ENCODE measurements around the gene LZTR1. TPM values are rescaled to one million over a fixed set of nuclear protein-coding genes. Genes with fewer than 3 reads are reported as not detected.
A peak's percentile ranks its signal among the peaks of the same experiment; 100 is the strongest.

The LZTR1 gene
- total and polyA plus RNA-seq, 2 donors from 2014 or later = 24.3 to 66.4 TPM

DNA sequence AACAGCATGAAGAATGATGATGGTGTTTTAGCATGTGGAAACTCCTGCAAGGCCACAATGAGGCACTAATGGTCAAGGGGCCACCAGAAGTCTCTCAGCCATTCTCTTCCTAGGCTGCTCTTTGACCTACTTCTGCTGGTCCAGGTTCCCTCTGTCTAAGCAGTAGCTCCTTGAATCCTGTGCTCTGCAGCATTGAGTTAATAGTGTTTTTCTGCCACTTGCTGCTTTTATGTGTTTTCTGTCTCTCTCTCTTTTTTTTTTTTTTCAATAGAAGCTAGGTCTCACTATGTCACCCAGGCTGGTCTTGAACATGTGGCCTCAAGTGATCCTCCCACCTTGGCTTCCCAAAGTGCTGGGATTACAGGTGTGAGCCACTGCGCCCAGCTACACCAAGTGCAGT lies 35.1 kb upstream of the LZTR1 start:
- H3K27me3 ChIP-seq (ENCODE audit: control insufficient read depth, insufficient read depth, low read length) = no peaks in the 10 kb centered on the region
- H3K27ac ChIP-seq (ENCODE audit: low read depth in 2 of 2, low read length in 2 of 2) = no peak overlapping the region
- intact Hi-C loops (cut with DNase I) = no loop called here
- H3K36me3 ChIP-seq (ENCODE audit: control insufficient read depth in 2 of 3, insufficient read depth in 3 of 3, low read length in 3 of 3) = peaks cover 6 to 7% (median 6%) of the 10 kb centered on the region in 3 donors
- no peak for DNase-seq
- FAIRE-seq = no peak
- TF ChIP-seq, protein P1, sequence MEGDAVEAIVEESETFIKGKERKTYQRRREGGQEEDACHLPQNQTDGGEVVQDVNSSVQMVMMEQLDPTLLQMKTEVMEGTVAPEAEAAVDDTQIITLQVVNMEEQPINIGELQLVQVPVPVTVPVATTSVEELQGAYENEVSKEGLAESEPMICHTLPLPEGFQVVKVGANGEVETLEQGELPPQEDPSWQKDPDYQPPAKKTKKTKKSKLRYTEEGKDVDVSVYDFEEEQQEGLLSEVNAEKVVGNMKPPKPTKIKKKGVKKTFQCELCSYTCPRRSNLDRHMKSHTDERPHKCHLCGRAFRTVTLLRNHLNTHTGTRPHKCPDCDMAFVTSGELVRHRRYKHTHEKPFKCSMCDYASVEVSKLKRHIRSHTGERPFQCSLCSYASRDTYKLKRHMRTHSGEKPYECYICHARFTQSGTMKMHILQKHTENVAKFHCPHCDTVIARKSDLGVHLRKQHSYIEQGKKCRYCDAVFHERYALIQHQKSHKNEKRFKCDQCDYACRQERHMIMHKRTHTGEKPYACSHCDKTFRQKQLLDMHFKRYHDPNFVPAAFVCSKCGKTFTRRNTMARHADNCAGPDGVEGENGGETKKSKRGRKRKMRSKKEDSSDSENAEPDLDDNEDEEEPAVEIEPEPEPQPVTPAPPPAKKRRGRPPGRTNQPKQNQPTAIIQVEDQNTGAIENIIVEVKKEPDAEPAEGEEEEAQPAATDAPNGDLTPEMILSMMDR (IDR thresholded peaks at IDR 0.05; ENCODE audit: borderline replicate concordance, extremely low read depth, insufficient read depth) = no peak
- H3K4me1 ChIP-seq (ENCODE audit: control insufficient read depth in 2 of 3, insufficient read depth in 2 of 3, low read depth in 1 of 3, low read length in 3 of 3) = peaks cover 0 to 21% (median 12%) of the 10 kb centered on the region in 3 donors
- H3K4me3 ChIP-seq (ENCODE audit: low read length in 3 of 3) = no peak overlapping the region
- H3K9me3 ChIP-seq (ENCODE audit: control insufficient read depth in 2 of 3, insufficient read depth in 1 of 3, low read length in 3 of 3) = no peaks in the 10 kb centered on the region
- H3K9ac ChIP-seq (ENCODE audit: low read length in 3 of 3) = no peak overlapping the region

DNA sequence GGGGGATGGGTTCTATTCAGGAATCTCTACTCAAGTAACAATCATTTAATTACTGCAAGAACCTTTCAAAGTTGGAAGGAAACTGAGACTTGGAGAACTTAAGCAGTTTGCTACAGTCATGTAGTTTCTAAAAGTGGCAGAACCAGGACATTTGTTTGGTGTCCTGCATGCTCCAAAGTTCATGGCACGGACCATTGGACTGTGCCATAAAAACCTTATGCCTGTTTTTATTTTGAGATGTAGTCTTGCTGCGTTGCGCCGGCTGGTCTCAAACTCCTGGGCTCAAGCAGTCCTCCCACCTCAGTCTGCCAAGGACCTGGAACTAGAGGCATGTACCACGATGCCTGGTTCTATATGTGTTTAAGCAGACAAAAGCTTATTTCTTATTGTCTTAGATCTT lies 33.6 kb upstream of the LZTR1 start:
- intact Hi-C loops (cut with DNase I) = no loop called here
- H3K4me3 ChIP-seq (ENCODE audit: low read length in 3 of 3) = no peak overlapping the region
- H3K4me1 ChIP-seq (ENCODE audit: control insufficient read depth in 2 of 3, insufficient read depth in 2 of 3, low read depth in 1 of 3, low read length in 3 of 3) = peaks cover 0 to 28% (median 19%) of the 10 kb centered on the region in 3 donors
- H3K9me3 ChIP-seq (ENCODE audit: control insufficient read depth in 2 of 3, insufficient read depth in 1 of 3, low read length in 3 of 3) = no peaks in the 10 kb centered on the region
- H3K27me3 ChIP-seq (ENCODE audit: control insufficient read depth, insufficient read depth, low read length) = no peaks in the 10 kb centered on the region
- TF ChIP-seq, protein P1 (IDR thresholded peaks at IDR 0.05; ENCODE audit: borderline replicate concordance, extremely low read depth, insufficient read depth) = no peak
- H3K9ac ChIP-seq (ENCODE audit: low read length in 3 of 3) = no peak overlapping the region
- H3K27ac ChIP-seq (ENCODE audit: low read depth in 2 of 2, low read length in 2 of 2) = peak overlapping the region in 1 of 2 donors; percentile 7
- DNase-seq (peak in 1 of 5 donors; percentile 12), FAIRE-seq (no peak)
- peaks cover 6 to 11% (median 6%) of the 10 kb centered on the region in 3 donors for H3K36me3 ChIP-seq (ENCODE audit: control insufficient read depth in 2 of 3, insufficient read depth in 3 of 3, low read length in 3 of 3)

DNA sequence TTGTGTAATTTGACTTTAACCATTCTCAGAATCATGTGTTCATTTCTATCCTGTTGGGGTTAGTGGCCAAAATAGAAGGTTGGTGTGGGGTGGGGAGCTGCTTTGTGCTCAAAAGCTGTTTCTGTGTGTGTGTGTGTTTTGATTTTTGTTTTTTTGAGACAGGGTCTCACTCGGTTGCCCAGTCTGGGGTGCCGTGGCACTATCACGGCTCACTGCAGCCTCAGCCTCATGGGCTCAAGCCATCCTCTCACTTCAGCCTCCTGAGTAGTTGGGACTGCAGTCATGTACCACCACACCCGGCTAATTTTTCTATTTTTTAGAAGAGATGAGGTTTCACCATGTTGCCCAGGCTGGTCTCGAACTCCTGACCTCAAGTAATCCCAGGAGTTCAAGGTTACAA lies 33.1 kb upstream of the LZTR1 start:
- FAIRE-seq (no peak), DNase-seq (peak in 1 of 5 donors; percentile 10)
- Histone ChIP-seq H3K27me3 (ENCODE audit: control insufficient read depth, insufficient read depth, low read length) (no peaks in the 10 kb centered on the region), H3K4me3 (ENCODE audit: low read length in 3 of 3) (no peak overlapping the region), H3K9me3 (ENCODE audit: control insufficient read depth in 2 of 3, insufficient read depth in 1 of 3, low read length in 3 of 3) (no peaks in the 10 kb centered on the region), H3K27ac (ENCODE audit: low read depth in 2 of 2, low read length in 2 of 2) (peak overlapping the region in 1 of 2 donors; percentile 7), H3K36me3 (ENCODE audit: control insufficient read depth in 2 of 3, insufficient read depth in 3 of 3, low read length in 3 of 3) (peaks cover 6 to 16% (median 8%) of the 10 kb centered on the region in 3 donors), H3K4me1 (ENCODE audit: control insufficient read depth in 2 of 3, insufficient read depth in 2 of 3, low read depth in 1 of 3, low read length in 3 of 3) (peaks cover 0 to 28% (median 19%) of the 10 kb centered on the region in 3 donors), H3K9ac (ENCODE audit: low read length in 3 of 3) (no peak overlapping the region)
- intact Hi-C loops (cut with DNase I) = no loop called here
- TF ChIP-seq, protein P1 (IDR thresholded peaks at IDR 0.05; ENCODE audit: borderline replicate concordance, extremely low read depth, insufficient read depth) = no peak

DNA sequence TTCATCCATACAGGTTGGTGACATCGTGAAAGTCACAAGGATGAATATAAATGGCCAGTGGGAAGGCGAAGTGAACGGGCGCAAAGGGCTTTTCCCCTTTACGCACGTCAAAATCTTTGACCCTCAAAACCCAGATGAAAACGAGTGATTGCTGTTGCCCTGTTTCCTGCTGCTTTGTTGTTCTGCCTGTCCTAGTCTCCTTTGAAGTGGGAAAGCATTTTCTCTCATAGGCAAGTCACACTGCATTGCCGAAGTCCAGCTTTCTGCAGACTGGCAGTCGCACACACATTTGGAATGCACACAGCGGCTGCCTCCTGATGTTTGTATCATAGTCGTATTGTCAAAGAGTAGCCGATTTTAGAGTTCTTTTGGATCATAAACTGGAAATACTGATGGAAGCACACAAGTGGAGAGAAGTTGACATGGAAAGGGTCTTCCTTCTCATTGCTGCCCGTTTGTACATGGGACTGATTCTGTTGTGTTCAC lies 32.4 kb upstream of the LZTR1 start:
- Histone ChIP-seq H3K4me1 (ENCODE audit: control insufficient read depth in 2 of 3, insufficient read depth in 2 of 3, low read depth in 1 of 3, low read length in 3 of 3) (peaks cover 0 to 28% (median 17%) of the 10 kb centered on the region in 3 donors), H3K9me3 (ENCODE audit: control insufficient read depth in 2 of 3, insufficient read depth in 1 of 3, low read length in 3 of 3) (no peaks in the 10 kb centered on the region), H3K4me3 (ENCODE audit: low read length in 3 of 3) (no peak overlapping the region), H3K27me3 (ENCODE audit: control insufficient read depth, insufficient read depth, low read length) (no peaks in the 10 kb centered on the region), H3K9ac (ENCODE audit: low read length in 3 of 3) (no peak overlapping the region), H3K36me3 (ENCODE audit: control insufficient read depth in 2 of 3, insufficient read depth in 3 of 3, low read length in 3 of 3) (peaks cover 6 to 17% (median 9%) of the 10 kb centered on the region in 3 donors), H3K27ac (ENCODE audit: low read depth in 2 of 2, low read length in 2 of 2) (no peak overlapping the region)
- FAIRE-seq (no peak), DNase-seq (peak in 1 of 5 donors; percentile 14)
- TF ChIP-seq, protein P1 (IDR thresholded peaks at IDR 0.05; ENCODE audit: borderline replicate concordance, extremely low read depth, insufficient read depth) = no peak
- intact Hi-C loops (cut with DNase I) = no loop called here

Data from kidney (tissue), 14 donors.